Endothelial cell of umbilical vein (primary cell): ENCODE results near the gene TMEM108. TPM values are rescaled to one million over a fixed set of nuclear protein-coding genes. Genes with fewer than 3 reads are reported as not detected.

Experiments
- BruUV-seq: library from RNA; stranded (reverse); fragments of 400-500 nt; replicated peaks from 2 replicates; lab custom pipeline; 2021; lab: Mats Ljungman, UMichigan
- CTCF ChIA-PET: fragments of 300-600, 350-600 bp; sonication (Branson Sonifier 250); formaldehyde crosslinking; loops from one replicate; lab custom pipeline; 2021; ENCODE audit warnings: antibody characterized with exemption, inconsistent platforms; lab: Charles Lee
- POLR2A ChIA-PET: fragments of 300-600, 350-600 bp; sonication (Branson Sonifier 250); formaldehyde crosslinking; loops from one replicate; lab custom pipeline; 2021; ENCODE audit warnings: antibody characterized with exemption, inconsistent platforms; lab: Charles Lee
- DNase-seq: peaks from one replicate; pipeline ENCODE4 v3.0.0-alpha.2; 2011; ENCODE audit warnings: low read depth, low spot score
- FAIRE-seq: peaks from 2 replicates; lab custom pipeline; 2011; peaks lifted over from hg19 to GRCh38; lab: Jason Lieb, UNC
- H2AFZ ChIP-seq: 2 replicates; pipeline ENCODE4 v1.6.0; 2012; ENCODE audit warnings: low read depth, low read length, control low read depth, inconsistent platforms
- H3K27ac ChIP-seq: 2 replicates; pipeline ENCODE4 v1.5.1; 2011; ENCODE audit warnings: low read depth, mild to moderate bottlenecking, control low read depth, low read length, moderate library complexity; ENCODE audit not compliant: insufficient read depth
- H3K27me3 ChIP-seq, 2 experiments: 2 replicates each; pipeline versions ENCODE4 v1.6.0 to v1.6.1; 2011; ENCODE audit warnings: low read length in 2 of 2, mixed read lengths in 1 of 2; ENCODE audit not compliant: control insufficient read depth in 2 of 2, insufficient read depth in 2 of 2
- H3K36me3 ChIP-seq, 2 experiments: 2 replicates in 1 of 2; 3 replicates in 1 of 2; pipeline ENCODE4 v1.5.1; 2011; ENCODE audit warnings: low read length in 2 of 2, mild to moderate bottlenecking in 1 of 2, moderate library complexity in 1 of 2; ENCODE audit not compliant: control insufficient read depth in 2 of 2, insufficient read depth in 2 of 2; ENCODE audit errors: extremely low read depth in 1 of 2
- H3K4me1 ChIP-seq: 3 replicates; pipeline ENCODE4 v1.5.1; 2011; ENCODE audit warnings: mild to moderate bottlenecking, low read length; ENCODE audit not compliant: control insufficient read depth, insufficient read depth; ENCODE audit errors: extremely low read depth
- H3K4me2 ChIP-seq: 2 replicates; pipeline ENCODE4 v1.6.1; 2011; ENCODE audit warnings: low read length, control low read depth, mixed read lengths; ENCODE audit not compliant: insufficient read depth
- H3K4me3 ChIP-seq, 3 experiments: fragments of 200-600 bp in 1 of 3; sonication (generic), shearing (Covaris generic) in 1 of 3; replicated peaks in 1 of 3; 2 replicates each; pipeline ENCODE4 v1.5.1; 2011 to 2016; ENCODE audit warnings: control low read depth in 3 of 3, low read length in 3 of 3, mild to moderate bottlenecking in 2 of 3, inconsistent platforms in 1 of 3, low read depth in 1 of 3, moderate library complexity in 1 of 3; ENCODE audit not compliant: insufficient read depth in 1 of 3
- H3K79me2 ChIP-seq: 2 replicates; pipeline ENCODE4 v1.6.0; 2012; ENCODE audit warnings: low read length, inconsistent platforms; ENCODE audit not compliant: control insufficient read depth, insufficient read depth
- H3K9ac ChIP-seq: replicated peaks from 2 replicates; pipeline ENCODE3; 2011; ENCODE audit warnings: low read length, control low read depth; ENCODE audit not compliant: insufficient read depth; ENCODE audit errors: extremely low read depth
- H3K9me1 ChIP-seq: replicated peaks from 3 replicates; pipeline ENCODE4 v1.6.0; 2011; ENCODE audit warnings: mild to moderate bottlenecking, low read length; ENCODE audit not compliant: control insufficient read depth, insufficient read depth; ENCODE audit errors: extremely low read depth
- H3K9me3 ChIP-seq: replicated peaks from 2 replicates; pipeline ENCODE4 v1.5.1; 2012; ENCODE audit warnings: low read length, inconsistent platforms; ENCODE audit not compliant: control insufficient read depth, insufficient read depth
- H4K20me1 ChIP-seq: replicated peaks from 2 replicates; pipeline ENCODE3; 2011; ENCODE audit warnings: mild to moderate bottlenecking, low read length; ENCODE audit not compliant: control insufficient read depth, insufficient read depth; ENCODE audit errors: extremely low read depth
- FOS ChIP-seq: IDR thresholded peaks from 2 replicates; pipeline ENCODE4 v1.6.1; 2011; ENCODE audit warnings: mild to moderate bottlenecking, low read length, moderate library complexity, borderline replicate concordance; ENCODE audit not compliant: insufficient read depth
- GATA2 ChIP-seq: IDR thresholded peaks from 2 replicates; pipeline ENCODE4 v1.7.0; 2011; ENCODE audit warnings: low read depth, mild to moderate bottlenecking, moderate library complexity, mixed read lengths, low read length; ENCODE audit not compliant: insufficient read length, insufficient read depth
- JUN ChIP-seq: IDR thresholded peaks from 2 replicates; pipeline ENCODE4 v1.6.1; 2011; ENCODE audit warnings: borderline replicate concordance, low read depth; ENCODE audit not compliant: insufficient read length, insufficient read depth
- MYC ChIP-seq: IDR thresholded peaks from one replicate; pipeline ENCODE4 v1.6.1; 2011; ENCODE audit warnings: mild to moderate bottlenecking, low read depth, low read length
- POLR2A ChIP-seq: IDR thresholded peaks from 2 replicates; pipeline ENCODE4 v1.6.1; 2012; ENCODE audit warnings: low read depth, mild to moderate bottlenecking, control low read depth, low read length
- POLR2AphosphoS5 ChIP-seq: IDR thresholded peaks from 2 replicates; pipeline ENCODE4 v1.6.1; 2012; ENCODE audit warnings: low read depth, mild to moderate bottlenecking, control low read depth, low read length, moderate library complexity; ENCODE audit not compliant: insufficient read depth
- dilution Hi-C: fragments of 300-500 bp; cut with MboI; formaldehyde crosslinking; loops from one replicate; pipeline ENCODE4 v1.15.0; 2019; ENCODE audit warnings: low sequenced_read_pairs; ENCODE audit not compliant: extremely low pct_ligation_motif_present
- intact Hi-C: fragments of 100-400 bp; cut with micrococcal nuclease; formaldehyde crosslinking; loops from one replicate; pipeline ENCODE4 v1.10.0; 2022
- polyA plus RNA-seq, 4 experiments: library from polyadenylated mRNA; depleted of rRNA in 3 of 4; stranded (reverse) in 3 of 4; unstranded in 1 of 4; fragments of >200 nt; gene quantifications; 2 replicates each; pipeline versions ENCODE4 v1.2.1 to v1.2.3, GENCODE V29; 2011 to 2012; ENCODE audit warnings: missing spikeins in 1 of 4
- total RNA-seq: library from RNA; stranded (reverse); gene quantifications from 2 replicates; pipeline ENCODE4 v1.2.3, GENCODE V29; 2021
- TF ChIP-seq, protein P1 (sequence below): IDR thresholded peaks from 2 replicates; pipeline ENCODE4 v1.6.1; 2011; ENCODE audit not compliant: insufficient read depth, insufficient read length
- TF ChIP-seq, protein P2 (sequence below), 2 donors: IDR thresholded peaks; 1 replicate in 1 of 2; 2 replicates in 1 of 2; pipeline ENCODE4 v1.5.1; 2011; ENCODE audit warnings: low read length in 2 of 2, mild to moderate bottlenecking in 2 of 2, moderate library complexity in 2 of 2, control low read depth in 1 of 2, inconsistent platforms in 1 of 2, low read depth in 1 of 2; ENCODE audit not compliant: insufficient read depth in 1 of 2; ENCODE audit errors: extremely low read depth in 1 of 2

Gene TMEM108
- total and polyA plus RNA-seq, 2 donors (not counting 3 experiments of a cell fraction or from before 2014, with no cell fraction given) = 0.40 to 1.1 TPM

DNA sequence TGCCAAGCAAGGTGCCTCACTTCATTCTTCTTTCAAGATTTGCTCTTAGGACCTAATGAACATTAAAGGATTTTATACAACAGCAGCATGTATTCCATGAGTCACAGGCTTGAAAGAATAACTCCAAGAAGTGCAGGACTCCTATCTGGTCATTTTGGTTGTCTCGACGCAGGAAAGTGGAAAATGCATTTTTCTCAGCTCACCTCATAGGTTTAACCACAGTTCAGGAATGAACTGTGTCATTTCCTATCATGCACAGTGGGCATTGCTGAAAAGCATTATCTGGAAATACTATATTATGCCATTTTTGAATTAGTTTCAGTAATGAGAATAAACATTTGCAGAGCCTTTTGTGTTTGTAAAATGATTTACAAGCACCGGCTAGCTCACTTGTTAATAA, 263.0 kb downstream of the TMEM108 start:
- H3K36me3 ChIP-seq = no peaks in the 10 kb centered on the region
- peak overlapping the region; percentile 80 for H3K4me2 ChIP-seq
- H3K4me3 ChIP-seq = peak overlapping the region in 2 of 3 experiments; percentile 3 to 30
- no peaks in the 10 kb centered on the region for H3K27me3 ChIP-seq
- ChIA-PET CTCF (no interaction called here), POLR2A (no interaction called here)
- FAIRE-seq (peak; percentile 92), DNase-seq (peak; percentile 76)
- peaks cover 38% of the 10 kb centered on the region for H3K4me1 ChIP-seq
- dilution Hi-C loops (no loop called here), intact Hi-C loops (loop anchor here (1.0 to 5.0 kb wide), 4 partner anchors 9 to 579 kb away; partner anchors contain the start of genes CDV3 and NPHP3)
- no peaks in the 10 kb centered on the region for H3K9me3 ChIP-seq
- BruUV-seq = no TSS peak
- H4K20me1 ChIP-seq = no peaks in the 10 kb centered on the region
- H3K9ac ChIP-seq = peak overlapping the region; percentile 22
- TF ChIP-seq POLR2A (no peak), GATA2 (peak; percentile 20), JUN (peak; percentile 63), FOS (peak; percentile 80), POLR2AphosphoS5 (peak; percentile 19), MYC (no peak)
- TF ChIP-seq, protein P1, sequence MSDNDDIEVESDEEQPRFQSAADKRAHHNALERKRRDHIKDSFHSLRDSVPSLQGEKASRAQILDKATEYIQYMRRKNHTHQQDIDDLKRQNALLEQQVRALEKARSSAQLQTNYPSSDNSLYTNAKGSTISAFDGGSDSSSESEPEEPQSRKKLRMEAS = no peak
- TF ChIP-seq, protein P2, sequence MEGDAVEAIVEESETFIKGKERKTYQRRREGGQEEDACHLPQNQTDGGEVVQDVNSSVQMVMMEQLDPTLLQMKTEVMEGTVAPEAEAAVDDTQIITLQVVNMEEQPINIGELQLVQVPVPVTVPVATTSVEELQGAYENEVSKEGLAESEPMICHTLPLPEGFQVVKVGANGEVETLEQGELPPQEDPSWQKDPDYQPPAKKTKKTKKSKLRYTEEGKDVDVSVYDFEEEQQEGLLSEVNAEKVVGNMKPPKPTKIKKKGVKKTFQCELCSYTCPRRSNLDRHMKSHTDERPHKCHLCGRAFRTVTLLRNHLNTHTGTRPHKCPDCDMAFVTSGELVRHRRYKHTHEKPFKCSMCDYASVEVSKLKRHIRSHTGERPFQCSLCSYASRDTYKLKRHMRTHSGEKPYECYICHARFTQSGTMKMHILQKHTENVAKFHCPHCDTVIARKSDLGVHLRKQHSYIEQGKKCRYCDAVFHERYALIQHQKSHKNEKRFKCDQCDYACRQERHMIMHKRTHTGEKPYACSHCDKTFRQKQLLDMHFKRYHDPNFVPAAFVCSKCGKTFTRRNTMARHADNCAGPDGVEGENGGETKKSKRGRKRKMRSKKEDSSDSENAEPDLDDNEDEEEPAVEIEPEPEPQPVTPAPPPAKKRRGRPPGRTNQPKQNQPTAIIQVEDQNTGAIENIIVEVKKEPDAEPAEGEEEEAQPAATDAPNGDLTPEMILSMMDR (IDR thresholded peaks at IDR 0.05; ENCODE audit: extremely low read depth in 1 of 2, insufficient read depth in 1 of 2, low read depth in 1 of 2, low read length in 2 of 2) = no peak
- no peaks in the 10 kb centered on the region for H3K9me1 ChIP-seq
- H2AFZ ChIP-seq = peak overlapping the region; percentile 16
- H3K79me2 ChIP-seq = no peaks in the 10 kb centered on the region
- peak overlapping the region; percentile 14 for H3K27ac ChIP-seq
